ENCODE measurements around the gene TMA16.

DNA sequence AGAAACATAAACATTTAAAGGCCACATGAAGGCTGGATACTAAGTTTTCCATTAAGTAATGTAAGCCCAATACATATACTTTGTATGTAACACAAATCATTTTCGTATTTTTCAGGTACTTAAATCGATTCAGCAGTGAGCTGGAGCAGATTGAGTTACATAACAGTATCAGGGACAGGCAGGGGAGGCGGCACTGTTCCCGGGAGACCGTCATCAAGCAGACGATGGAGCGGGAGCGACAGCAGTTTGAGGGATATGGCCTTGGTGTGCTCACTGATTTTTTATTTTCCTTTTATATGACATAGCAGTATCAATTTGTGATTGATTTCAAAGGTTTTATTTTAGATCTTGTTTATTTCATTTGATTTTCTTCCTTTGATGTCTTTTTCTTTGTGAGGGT lies 20.7 kb downstream of the TMA16 start:
- TF ChIP-seq EP300 (conservative IDR thresholded peaks at IDR 0.05; ENCODE audit: poor library complexity, severe bottlenecking) (no peak), EZH2 (IDR thresholded peaks at IDR 0.05; ENCODE audit: borderline replicate concordance, insufficient read depth, low read length, poor library complexity, severe bottlenecking) (no peak), SMC3 (conservative IDR thresholded peaks at IDR 0.05; ENCODE audit: poor library complexity) (no peak), POLR2AphosphoS5 (IDR thresholded peaks at IDR 0.05) (no peak), TAF1 (IDR thresholded peaks at IDR 0.05; ENCODE audit: low read depth) (no peak), MXI1 (conservative IDR thresholded peaks at IDR 0.05; ENCODE audit: poor library complexity, severe bottlenecking) (no peak)
- TF ChIP-seq, protein P1, sequence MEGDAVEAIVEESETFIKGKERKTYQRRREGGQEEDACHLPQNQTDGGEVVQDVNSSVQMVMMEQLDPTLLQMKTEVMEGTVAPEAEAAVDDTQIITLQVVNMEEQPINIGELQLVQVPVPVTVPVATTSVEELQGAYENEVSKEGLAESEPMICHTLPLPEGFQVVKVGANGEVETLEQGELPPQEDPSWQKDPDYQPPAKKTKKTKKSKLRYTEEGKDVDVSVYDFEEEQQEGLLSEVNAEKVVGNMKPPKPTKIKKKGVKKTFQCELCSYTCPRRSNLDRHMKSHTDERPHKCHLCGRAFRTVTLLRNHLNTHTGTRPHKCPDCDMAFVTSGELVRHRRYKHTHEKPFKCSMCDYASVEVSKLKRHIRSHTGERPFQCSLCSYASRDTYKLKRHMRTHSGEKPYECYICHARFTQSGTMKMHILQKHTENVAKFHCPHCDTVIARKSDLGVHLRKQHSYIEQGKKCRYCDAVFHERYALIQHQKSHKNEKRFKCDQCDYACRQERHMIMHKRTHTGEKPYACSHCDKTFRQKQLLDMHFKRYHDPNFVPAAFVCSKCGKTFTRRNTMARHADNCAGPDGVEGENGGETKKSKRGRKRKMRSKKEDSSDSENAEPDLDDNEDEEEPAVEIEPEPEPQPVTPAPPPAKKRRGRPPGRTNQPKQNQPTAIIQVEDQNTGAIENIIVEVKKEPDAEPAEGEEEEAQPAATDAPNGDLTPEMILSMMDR (IDR thresholded peaks at IDR 0.05; ENCODE audit: poor library complexity, severe bottlenecking): no peak
- TF ChIP-seq, protein P2, sequence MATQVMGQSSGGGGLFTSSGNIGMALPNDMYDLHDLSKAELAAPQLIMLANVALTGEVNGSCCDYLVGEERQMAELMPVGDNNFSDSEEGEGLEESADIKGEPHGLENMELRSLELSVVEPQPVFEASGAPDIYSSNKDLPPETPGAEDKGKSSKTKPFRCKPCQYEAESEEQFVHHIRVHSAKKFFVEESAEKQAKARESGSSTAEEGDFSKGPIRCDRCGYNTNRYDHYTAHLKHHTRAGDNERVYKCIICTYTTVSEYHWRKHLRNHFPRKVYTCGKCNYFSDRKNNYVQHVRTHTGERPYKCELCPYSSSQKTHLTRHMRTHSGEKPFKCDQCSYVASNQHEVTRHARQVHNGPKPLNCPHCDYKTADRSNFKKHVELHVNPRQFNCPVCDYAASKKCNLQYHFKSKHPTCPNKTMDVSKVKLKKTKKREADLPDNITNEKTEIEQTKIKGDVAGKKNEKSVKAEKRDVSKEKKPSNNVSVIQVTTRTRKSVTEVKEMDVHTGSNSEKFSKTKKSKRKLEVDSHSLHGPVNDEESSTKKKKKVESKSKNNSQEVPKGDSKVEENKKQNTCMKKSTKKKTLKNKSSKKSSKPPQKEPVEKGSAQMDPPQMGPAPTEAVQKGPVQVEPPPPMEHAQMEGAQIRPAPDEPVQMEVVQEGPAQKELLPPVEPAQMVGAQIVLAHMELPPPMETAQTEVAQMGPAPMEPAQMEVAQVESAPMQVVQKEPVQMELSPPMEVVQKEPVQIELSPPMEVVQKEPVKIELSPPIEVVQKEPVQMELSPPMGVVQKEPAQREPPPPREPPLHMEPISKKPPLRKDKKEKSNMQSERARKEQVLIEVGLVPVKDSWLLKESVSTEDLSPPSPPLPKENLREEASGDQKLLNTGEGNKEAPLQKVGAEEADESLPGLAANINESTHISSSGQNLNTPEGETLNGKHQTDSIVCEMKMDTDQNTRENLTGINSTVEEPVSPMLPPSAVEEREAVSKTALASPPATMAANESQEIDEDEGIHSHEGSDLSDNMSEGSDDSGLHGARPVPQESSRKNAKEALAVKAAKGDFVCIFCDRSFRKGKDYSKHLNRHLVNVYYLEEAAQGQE (IDR thresholded peaks at IDR 0.05; ENCODE audit: borderline replicate concordance): no peak
